IMR-90 (cell line): Measurements from ENCODE around the gene CFDP1. TPM values are rescaled to one million over a fixed set of nuclear protein-coding genes. Genes with fewer than 3 reads are reported as not detected.

Experiments
- ATAC-seq: fragments of 200-7000 bp; cut with Tn5 transposase; 2 replicates; pipeline ENCODE4 v1.9.1; 2020; ENCODE audit warnings: low read depth, mild to moderate bottlenecking, moderate library complexity
- BruUV-seq: library from RNA; stranded (reverse); fragments of 400-500 nt; replicated peaks from 2 replicates; lab custom pipeline; 2021; lab: Mats Ljungman, UMichigan
- CTCF ChIA-PET: fragments of 300-600 bp; formaldehyde crosslinking; extraction: SDS; loops from one replicate; lab custom pipeline; 2021; ENCODE audit warnings: antibody characterized with exemption; lab: Yijun Ruan, JAX
- POLR2A ChIA-PET: fragments of 300-600 bp; sonication (Branson Sonifier 250); formaldehyde crosslinking; loops from one replicate; lab custom pipeline; 2022; ENCODE audit warnings: antibody characterized with exemption; ENCODE audit not compliant: unreplicated experiment; lab: Charles Lee
- DNase-seq: peaks from one replicate; pipeline ENCODE4 v3.0.0; 2013
- H2AFZ ChIP-seq: replicated peaks from 2 replicates; pipeline ENCODE3; 2013; ENCODE audit warnings: low read length, mild to moderate bottlenecking; ENCODE audit not compliant: poor library complexity
- H2AK5ac ChIP-seq: 2 replicates; pipeline ENCODE4 v1.6.1; 2013; ENCODE audit warnings: low read depth, low read length, inconsistent platforms
- H2AK9ac ChIP-seq: replicated peaks from 2 replicates; pipeline ENCODE3; 2013; ENCODE audit warnings: mild to moderate bottlenecking, low read depth, low read length, moderate library complexity; ENCODE audit not compliant: poor library complexity
- H2BK120ac ChIP-seq: 2 replicates; pipeline ENCODE4 v1.6.1; 2013; ENCODE audit warnings: low read depth, low read length, inconsistent platforms
- H2BK15ac ChIP-seq: 3 replicates; pipeline ENCODE4 v1.6.1; 2013; ENCODE audit warnings: low read depth, low read length, inconsistent platforms
- H2BK20ac ChIP-seq: 2 replicates; pipeline ENCODE4 v1.6.1; 2013; ENCODE audit warnings: low read depth, mild to moderate bottlenecking, inconsistent platforms, low read length, moderate library complexity
- H2BK5ac ChIP-seq: 2 replicates; pipeline ENCODE4 v1.6.1; 2013; ENCODE audit warnings: mild to moderate bottlenecking, low read depth, low read length, inconsistent platforms; ENCODE audit not compliant: poor library complexity, severe bottlenecking
- H3K14ac ChIP-seq: replicated peaks from 2 replicates; pipeline ENCODE4 v1.6.1; 2013; ENCODE audit warnings: low read depth, low read length, inconsistent platforms
- H3K18ac ChIP-seq: 2 replicates; pipeline ENCODE4 v1.6.1; 2013; ENCODE audit warnings: low read depth, low read length, control low read depth
- H3K23ac ChIP-seq: 2 replicates; pipeline ENCODE4 v1.6.1; 2013; ENCODE audit warnings: low read depth, low read length, inconsistent platforms
- H3K27ac ChIP-seq: 2 replicates; pipeline ENCODE4 v1.5.1; 2013; ENCODE audit warnings: mild to moderate bottlenecking, control low read depth, low read length; ENCODE audit not compliant: insufficient read depth
- H3K27me3 ChIP-seq: 2 replicates; pipeline ENCODE4 v1.6.1; 2013; ENCODE audit warnings: low read length; ENCODE audit not compliant: control insufficient read depth, insufficient read depth
- H3K36me3 ChIP-seq: 2 replicates; pipeline ENCODE4 v1.6.1; 2013; ENCODE audit warnings: low read length, mixed read lengths; ENCODE audit not compliant: control insufficient read depth, insufficient read depth
- H3K4ac ChIP-seq: 2 replicates; pipeline ENCODE4 v1.6.1; 2013; ENCODE audit warnings: low read depth, low read length, inconsistent platforms
- H3K4me1 ChIP-seq: 2 replicates; pipeline ENCODE4 v1.6.1; 2013; ENCODE audit warnings: low read length, mixed read lengths; ENCODE audit not compliant: control insufficient read depth, insufficient read depth
- H3K4me2 ChIP-seq: 2 replicates; pipeline ENCODE4 v1.6.1; 2013; ENCODE audit warnings: low read depth, mild to moderate bottlenecking, control low read depth, low read length, moderate library complexity
- H3K4me3 ChIP-seq: 2 replicates; pipeline ENCODE4 v1.5.1; 2013; ENCODE audit warnings: low read depth, mild to moderate bottlenecking, control low read depth, low read length, moderate library complexity; ENCODE audit not compliant: insufficient read depth
- H3K56ac ChIP-seq: 2 replicates; pipeline ENCODE4 v1.6.1; 2013; ENCODE audit warnings: low read length, inconsistent platforms; ENCODE audit not compliant: insufficient read depth; ENCODE audit errors: extremely low read depth
- H3K79me1 ChIP-seq, 2 experiments: 2 replicates each; pipeline ENCODE4 v1.6.1; 2013; ENCODE audit warnings: low read length in 2 of 2, inconsistent platforms in 1 of 2, low read depth in 1 of 2
- H3K9ac ChIP-seq: 2 replicates; pipeline ENCODE4 v1.6.1; 2013; ENCODE audit warnings: low read depth, low read length, control low read depth
- H3K9me1 ChIP-seq: 2 replicates; pipeline ENCODE4 v1.6.1; 2013; ENCODE audit warnings: low read length, inconsistent platforms; ENCODE audit not compliant: insufficient read depth
- H3K9me3 ChIP-seq: 2 replicates; pipeline ENCODE4 v1.6.1; 2013; ENCODE audit warnings: low read length; ENCODE audit not compliant: control insufficient read depth, insufficient read depth
- H4K20me1 ChIP-seq: 2 replicates; pipeline ENCODE4 v1.6.1; 2013; ENCODE audit warnings: low read length, inconsistent platforms; ENCODE audit not compliant: insufficient read depth
- H4K5ac ChIP-seq: 2 replicates; pipeline ENCODE4 v1.6.1; 2013; ENCODE audit warnings: mild to moderate bottlenecking, low read depth, low read length, control low read depth
- H4K8ac ChIP-seq, 2 experiments: 2 replicates each; pipeline ENCODE4 v1.6.1; 2013; ENCODE audit warnings: low read depth in 2 of 2, low read length in 2 of 2, control low read depth in 1 of 2, inconsistent platforms in 1 of 2
- H4K91ac ChIP-seq: 2 replicates; pipeline ENCODE4 v1.6.1; 2013; ENCODE audit warnings: low read depth, low read length, inconsistent platforms; ENCODE audit not compliant: insufficient read depth
- CHD1 ChIP-seq: IDR thresholded peaks from 2 replicates; pipeline ENCODE4 v1.6.1; 2012; ENCODE audit warnings: low read depth, low read length, improper control_type of control experiment
- ELK1 ChIP-seq: fragments of 150-350 bp; IDR thresholded peaks from 2 replicates; pipeline ENCODE4 v1.6.1; 2016; ENCODE audit warnings: low read depth, mild to moderate bottlenecking, low read length, moderate library complexity, borderline replicate concordance
- FOS ChIP-seq: fragments of 150-350 bp; IDR thresholded peaks from 2 replicates; pipeline ENCODE4 v1.6.1; 2016; ENCODE audit warnings: low read depth, low read length
- MXI1 ChIP-seq: IDR thresholded peaks from 2 replicates; pipeline ENCODE4 v1.6.1; 2012; ENCODE audit warnings: low read depth, mild to moderate bottlenecking, low read length, moderate library complexity, borderline replicate concordance
- POLR2A ChIP-seq: IDR thresholded peaks from 2 replicates; pipeline ENCODE4 v1.6.1; 2012; ENCODE audit warnings: mild to moderate bottlenecking, low read depth, low read length
- RCOR1 ChIP-seq: IDR thresholded peaks from 2 replicates; pipeline ENCODE4 v1.6.1; 2012; ENCODE audit warnings: mild to moderate bottlenecking, low read length, improper control_type of control experiment; ENCODE audit not compliant: insufficient replicate concordance
- RFX5 ChIP-seq: IDR thresholded peaks from 2 replicates; pipeline ENCODE4 v1.8.0; 2012; ENCODE audit warnings: low read depth, mild to moderate bottlenecking, low read length, moderate library complexity
- USF2 ChIP-seq: fragments of 150-350 bp; IDR thresholded peaks from 2 replicates; pipeline ENCODE4 v1.6.1; 2017; ENCODE audit warnings: mild to moderate bottlenecking, antibody characterized with exemption, low read length, low read depth
- WGBS, 2 experiments: methylation state at CpG; one replicate each; pipeline versions ENCODE4 v1.1.5 to v1.1.7; 2013; ENCODE audit warnings: missing lambda C conversion rate in 2 of 2; ENCODE audit not compliant: insufficient read length in 1 of 2; ENCODE audit errors: extremely low coverage in 2 of 2; 5-methylcytosine and 5-hydroxymethylcytosine counted together
- dilution Hi-C: fragments of 300-500 bp; cut with HindIII; formaldehyde crosslinking; loops from one replicate; pipeline ENCODE4 v1.14.3; 2018; ENCODE audit warnings: low sequenced_read_pairs; ENCODE audit not compliant: unreplicated experiment
- in situ Hi-C: fragments of 300-500 bp; cut with MboI; formaldehyde crosslinking; loops from 3 replicates; pipeline ENCODE4 v1.14.3; 2019; ENCODE audit warnings: low sequenced_read_pairs, inconsistent platforms, mixed read lengths
- intact Hi-C: fragments of 100-400 bp; cut with micrococcal nuclease; formaldehyde crosslinking; loops from 2 replicates; pipeline ENCODE4 v1.10.0; 2022
- polyA plus RNA-seq, 3 experiments: library from polyadenylated mRNA; depleted of rRNA; stranded (reverse); fragments of >200 nt; gene quantifications; 2 replicates each; pipeline ENCODE4 v1.2.3, GENCODE V29; 2012; ENCODE audit warnings: low replicate concordance in 1 of 3
- total RNA-seq: library from RNA; depleted of rRNA; stranded (reverse); fragments of >200 nt; gene quantifications from 2 replicates; pipeline ENCODE4 v1.2.3, GENCODE V29; 2012

Gene CFDP1
- total and polyA plus RNA-seq, 2 of the 4 experiments (the other 2 are of a cell fraction): 15.6 to 38.7 TPM

- dilution Hi-C loops: no loop called here
- 100% methylated on average over 1 of the region's 3 CpGs; no CpG with 5 or more reads in 1 of the 2 experiments for WGBS, 2 experiments
- POLR2A ChIA-PET: no interaction called here
Observed at GRCh38 chr16:75371171-75371570, 62.1 kb downstream of the CFDP1 start.

More at GRCh38 chr16:75371171-75371570, 62.1 kb downstream of the CFDP1 start:
- TF ChIP-seq RCOR1 (no peak), POLR2A (no peak), CHD1 (no peak), FOS (no peak), RFX5 (no peak), USF2 (no peak), ELK1 (no peak), MXI1 (no peak)
- Histone ChIP-seq H4K8ac (no peak overlapping the region), H3K4me2 (no peak overlapping the region), H3K4me3 (no peak overlapping the region), H3K9me1 (no peaks in the 10 kb centered on the region), H4K20me1 (no peaks in the 10 kb centered on the region), H4K5ac (no peak overlapping the region), H3K9me3 (no peaks in the 10 kb centered on the region), H2AK9ac (no peak overlapping the region), H3K56ac (no peak overlapping the region), H2BK5ac (no peak overlapping the region), H3K14ac (no peak overlapping the region), H3K4ac (no peak overlapping the region), H4K91ac (no peak overlapping the region), H2AK5ac (no peak overlapping the region), H3K27ac (no peak overlapping the region), H3K9ac (no peak overlapping the region), H2BK120ac (no peak overlapping the region), H2BK15ac (no peak overlapping the region), H2BK20ac (no peak overlapping the region), H3K27me3 (no peaks in the 10 kb centered on the region), H3K23ac (no peak overlapping the region), H3K36me3 (0 out of 2 replicates have a peak, but pooled peaks cover 3% of the 10 kb centered on the region), H3K4me1 (0 out of 2 replicates have a peak, but pooled peaks cover 2% of the 10 kb centered on the region), H3K18ac (no peak overlapping the region), H2AFZ (no peak overlapping the region), H3K79me1 (peaks cover 6 to 13% of the 10 kb centered on the region in 2 experiments)
- ATAC-seq: no peak
- no TSS peak for BruUV-seq
- intact Hi-C loops: no loop called here
- CTCF ChIA-PET: no interaction called here
- in situ Hi-C loops: loop anchor here (5.0 kb wide), 1 partner anchor 64 kb away; no protein-coding TSS in a partner anchor
- no peak for DNase-seq
